Measurements from ENCODE around the gene TTF2.
A peak's percentile ranks its signal among the peaks of the same experiment; 100 is the strongest.
"Not testable (repeated sequence)": the region's sequence is repeated elsewhere in the genome, so short reads cannot be mapped to it uniquely, and the experiment has no call there.

Gene TTF2

GRCh38 chr1:117094841-117095604 lies 34.9 kb downstream of the TTF2 start:
- DNase-seq, result no peak

GRCh38 chr1:117096951-117097408 lies 36.9 kb downstream of the TTF2 start:
- no peak for DNase-seq

GRCh38 chr1:117097443-117097842 lies 37.3 kb downstream of the TTF2 start:
- no peak for DNase-seq

- DNase-seq, result no peak
Measured at GRCh38 chr1:117098287-117098890, 38.3 kb downstream of the TTF2 start.

- no peak for DNase-seq
Measured at GRCh38 chr1:117101334-117101733, 41.2 kb downstream of the TTF2 start.

- DNase-seq, result not testable (repeated sequence)
Measured at GRCh38 chr1:117101858-117102257, 41.7 kb downstream of the TTF2 start.

GRCh38 chr1:117104986-117105385 lies 44.9 kb downstream of the TTF2 start:
- no peak for DNase-seq

GRCh38 chr1:117105722-117106121 lies 45.6 kb downstream of the TTF2 start:
- DNase-seq, result no peak

GRCh38 chr1:117106478-117106877 lies 46.4 kb downstream of the TTF2 start:
- DNase-seq, result no peak

- no peak for DNase-seq
Measured at GRCh38 chr1:117107364-117107763, 47.2 kb downstream of the TTF2 start.

- DNase-seq, result no peak
Measured at GRCh38 chr1:117110774-117111173, 50.6 kb downstream of the TTF2 start.

- DNase-seq, result no peak
Measured at GRCh38 chr1:117112047-117112717, 52.1 kb downstream of the TTF2 start.

GRCh38 chr1:117113199-117113598 lies 53.1 kb downstream of the TTF2 start:
- DNase-seq, result no peak

GRCh38 chr1:117114877-117115276 lies 54.8 kb downstream of the TTF2 start:
- DNase-seq, result no peak

GRCh38 chr1:117116090-117116783 lies 56.1 kb downstream of the TTF2 start:
- DNase-seq, result no peak

GRCh38 chr1:117116784-117117130 lies 56.6 kb downstream of the TTF2 start:
- no peak for DNase-seq

GRCh38 chr1:117117697-117118096 lies 57.6 kb downstream of the TTF2 start:
- DNase-seq, result no peak

- no peak for DNase-seq
Measured at GRCh38 chr1:117118137-117118536, 58.0 kb downstream of the TTF2 start.

GRCh38 chr1:117119144-117119543 lies 59.0 kb downstream of the TTF2 start:
- not testable (repeated sequence) for DNase-seq

GRCh38 chr1:117120774-117121588 lies 60.9 kb downstream of the TTF2 start:
- no peak for DNase-seq

- peak; percentile 98 for DNase-seq
Measured at GRCh38 chr1:117121589-117122329, 61.6 kb downstream of the TTF2 start, which contains the start of gene TRIM45. TSS of gene TRIM45 (minus strand) at chr1:117121749. CDS start at chr1:117121201, 548 bp downstream.
